Measurements from ENCODE around the gene DRAXIN.

DRAXIN gene

DNA sequence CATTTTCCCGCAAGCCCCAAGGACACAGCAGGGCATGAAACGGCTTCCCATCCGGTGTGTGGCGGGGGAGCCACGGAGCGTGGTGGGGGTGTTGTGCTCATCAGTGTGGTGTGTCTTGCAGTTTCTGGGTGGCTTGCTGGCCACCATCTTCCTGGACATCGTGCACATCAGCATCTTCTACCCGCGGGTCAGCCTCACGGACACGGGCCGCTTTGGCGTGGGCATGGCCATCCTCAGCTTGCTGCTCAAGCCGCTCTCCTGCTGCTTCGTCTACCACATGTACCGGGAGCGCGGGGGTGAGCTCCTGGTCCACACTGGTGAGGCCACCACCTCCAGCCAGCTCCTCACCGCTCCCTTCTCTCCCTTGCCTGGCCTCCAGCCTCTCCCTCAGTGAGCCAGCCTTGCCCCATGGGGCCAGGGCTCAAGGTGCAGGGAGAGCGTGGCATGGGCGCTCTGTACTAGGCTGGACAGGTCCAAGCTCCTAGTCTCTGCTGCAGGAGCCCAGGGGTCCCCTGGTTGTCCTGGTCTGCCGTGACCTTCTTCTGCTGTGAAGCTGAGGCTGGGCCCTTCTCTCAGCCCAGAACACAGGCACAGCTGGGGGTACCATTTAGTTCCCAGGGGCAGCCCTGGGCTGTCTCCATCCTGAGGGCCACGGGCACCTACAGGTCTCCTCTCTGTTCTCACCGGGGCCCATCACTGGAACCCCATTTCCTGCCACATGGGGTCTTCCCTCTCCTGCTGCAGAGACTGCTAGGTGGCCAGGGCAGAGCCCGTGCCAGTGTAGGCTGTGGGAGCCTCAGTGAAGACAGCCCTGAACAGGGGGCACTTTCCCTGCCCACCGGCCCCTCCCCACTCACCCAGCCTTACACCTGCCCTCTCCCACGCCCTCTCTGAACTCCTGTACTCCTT, 57.0 kb downstream of the DRAXIN start:
- no peaks in the 10 kb centered on the region for H3K27me3 ChIP-seq (ENCODE audit: insufficient read depth, poor library complexity, severe bottlenecking)
- no peak for DNase-seq (ENCODE audit: low read depth in 1 of 2, low spot score in 1 of 2)
- TF ChIP-seq, protein P1, sequence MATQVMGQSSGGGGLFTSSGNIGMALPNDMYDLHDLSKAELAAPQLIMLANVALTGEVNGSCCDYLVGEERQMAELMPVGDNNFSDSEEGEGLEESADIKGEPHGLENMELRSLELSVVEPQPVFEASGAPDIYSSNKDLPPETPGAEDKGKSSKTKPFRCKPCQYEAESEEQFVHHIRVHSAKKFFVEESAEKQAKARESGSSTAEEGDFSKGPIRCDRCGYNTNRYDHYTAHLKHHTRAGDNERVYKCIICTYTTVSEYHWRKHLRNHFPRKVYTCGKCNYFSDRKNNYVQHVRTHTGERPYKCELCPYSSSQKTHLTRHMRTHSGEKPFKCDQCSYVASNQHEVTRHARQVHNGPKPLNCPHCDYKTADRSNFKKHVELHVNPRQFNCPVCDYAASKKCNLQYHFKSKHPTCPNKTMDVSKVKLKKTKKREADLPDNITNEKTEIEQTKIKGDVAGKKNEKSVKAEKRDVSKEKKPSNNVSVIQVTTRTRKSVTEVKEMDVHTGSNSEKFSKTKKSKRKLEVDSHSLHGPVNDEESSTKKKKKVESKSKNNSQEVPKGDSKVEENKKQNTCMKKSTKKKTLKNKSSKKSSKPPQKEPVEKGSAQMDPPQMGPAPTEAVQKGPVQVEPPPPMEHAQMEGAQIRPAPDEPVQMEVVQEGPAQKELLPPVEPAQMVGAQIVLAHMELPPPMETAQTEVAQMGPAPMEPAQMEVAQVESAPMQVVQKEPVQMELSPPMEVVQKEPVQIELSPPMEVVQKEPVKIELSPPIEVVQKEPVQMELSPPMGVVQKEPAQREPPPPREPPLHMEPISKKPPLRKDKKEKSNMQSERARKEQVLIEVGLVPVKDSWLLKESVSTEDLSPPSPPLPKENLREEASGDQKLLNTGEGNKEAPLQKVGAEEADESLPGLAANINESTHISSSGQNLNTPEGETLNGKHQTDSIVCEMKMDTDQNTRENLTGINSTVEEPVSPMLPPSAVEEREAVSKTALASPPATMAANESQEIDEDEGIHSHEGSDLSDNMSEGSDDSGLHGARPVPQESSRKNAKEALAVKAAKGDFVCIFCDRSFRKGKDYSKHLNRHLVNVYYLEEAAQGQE (IDR thresholded peaks at IDR 0.05; ENCODE audit: insufficient replicate concordance, low read depth): no peak
- TF ChIP-seq GABPA (IDR thresholded peaks at IDR 0.05; ENCODE audit: low read depth) (no peak), SPI1 (IDR thresholded peaks at IDR 0.05; ENCODE audit: borderline replicate concordance, low read depth) (no peak), POLR2AphosphoS5 (IDR thresholded peaks at IDR 0.05; ENCODE audit: low read depth) (no peak)
- TF ChIP-seq, protein P2, sequence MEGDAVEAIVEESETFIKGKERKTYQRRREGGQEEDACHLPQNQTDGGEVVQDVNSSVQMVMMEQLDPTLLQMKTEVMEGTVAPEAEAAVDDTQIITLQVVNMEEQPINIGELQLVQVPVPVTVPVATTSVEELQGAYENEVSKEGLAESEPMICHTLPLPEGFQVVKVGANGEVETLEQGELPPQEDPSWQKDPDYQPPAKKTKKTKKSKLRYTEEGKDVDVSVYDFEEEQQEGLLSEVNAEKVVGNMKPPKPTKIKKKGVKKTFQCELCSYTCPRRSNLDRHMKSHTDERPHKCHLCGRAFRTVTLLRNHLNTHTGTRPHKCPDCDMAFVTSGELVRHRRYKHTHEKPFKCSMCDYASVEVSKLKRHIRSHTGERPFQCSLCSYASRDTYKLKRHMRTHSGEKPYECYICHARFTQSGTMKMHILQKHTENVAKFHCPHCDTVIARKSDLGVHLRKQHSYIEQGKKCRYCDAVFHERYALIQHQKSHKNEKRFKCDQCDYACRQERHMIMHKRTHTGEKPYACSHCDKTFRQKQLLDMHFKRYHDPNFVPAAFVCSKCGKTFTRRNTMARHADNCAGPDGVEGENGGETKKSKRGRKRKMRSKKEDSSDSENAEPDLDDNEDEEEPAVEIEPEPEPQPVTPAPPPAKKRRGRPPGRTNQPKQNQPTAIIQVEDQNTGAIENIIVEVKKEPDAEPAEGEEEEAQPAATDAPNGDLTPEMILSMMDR (IDR thresholded peaks at IDR 0.05; ENCODE audit: insufficient read depth, low read length): no peak
- H3K27ac ChIP-seq (replicated peaks): peak overlapping the region; percentile 32
- no peak overlapping the region for H3K4me3 ChIP-seq (replicated peaks; ENCODE audit: insufficient read depth, low read length)

DNA sequence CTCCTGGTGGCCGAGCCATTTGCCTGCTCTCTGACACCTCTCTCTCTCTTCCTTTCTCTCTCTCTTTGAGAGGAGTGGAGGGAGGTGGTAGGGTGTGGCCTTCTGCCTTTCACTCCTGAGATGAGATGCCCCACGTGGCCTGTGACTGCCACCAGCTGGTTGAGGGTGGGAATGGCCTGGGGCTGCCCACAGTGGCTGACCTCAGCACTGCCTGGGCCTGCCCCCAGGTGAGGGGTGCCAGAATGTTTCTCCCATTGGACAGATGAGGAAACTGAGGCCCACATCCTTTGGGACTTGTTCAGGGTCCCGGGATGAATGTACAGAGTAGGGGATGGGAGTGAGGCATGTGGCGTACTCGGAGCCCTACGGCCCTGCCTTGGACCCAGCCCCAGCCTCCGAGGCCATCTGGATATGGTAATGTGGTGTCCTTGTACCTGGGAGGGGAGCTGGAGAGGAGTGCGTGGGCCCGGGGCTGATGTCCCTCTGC, 57.7 kb downstream of the DRAXIN start:
- Histone ChIP-seq H3K4me3 (replicated peaks; ENCODE audit: insufficient read depth, low read length) (no peak overlapping the region), H3K27ac (replicated peaks) (peak overlapping the region; percentile 32), H3K27me3 (ENCODE audit: insufficient read depth, poor library complexity, severe bottlenecking) (no peaks in the 10 kb centered on the region)
- TF ChIP-seq, protein P2 (IDR thresholded peaks at IDR 0.05; ENCODE audit: insufficient read depth, low read length): peak; percentile 63
- TF ChIP-seq, protein P1 (IDR thresholded peaks at IDR 0.05; ENCODE audit: insufficient replicate concordance, low read depth): no peak
- TF ChIP-seq GABPA (IDR thresholded peaks at IDR 0.05; ENCODE audit: low read depth) (no peak), SPI1 (IDR thresholded peaks at IDR 0.05; ENCODE audit: borderline replicate concordance, low read depth) (no peak)
- peak; percentile 67 to 85 for DNase-seq (ENCODE audit: low read depth in 1 of 2, low spot score in 1 of 2)

DNA sequence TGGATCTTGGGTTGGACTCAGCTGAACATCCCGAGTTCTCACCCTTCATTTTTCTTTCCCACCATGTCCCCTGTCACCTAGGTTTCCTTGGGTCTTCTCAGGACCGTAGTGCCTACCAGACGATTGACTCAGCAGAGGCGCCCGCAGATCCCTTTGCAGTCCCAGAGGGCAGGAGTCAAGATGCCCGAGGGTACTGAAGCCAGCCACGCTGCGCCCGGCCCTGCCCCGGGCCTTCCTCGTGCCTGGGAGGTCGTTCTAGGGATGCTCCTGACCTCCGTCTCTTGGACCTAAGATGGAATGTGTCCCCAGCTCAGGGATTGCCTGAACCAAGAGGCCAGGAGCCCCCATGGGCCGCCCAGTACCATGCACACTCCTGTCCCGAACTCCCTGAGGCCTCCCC, 58.5 kb downstream of the DRAXIN start:
- no peaks in the 10 kb centered on the region for H3K27me3 ChIP-seq (ENCODE audit: insufficient read depth, poor library complexity, severe bottlenecking)
- H3K27ac ChIP-seq (replicated peaks): no peak overlapping the region
- TF ChIP-seq, protein P2 (IDR thresholded peaks at IDR 0.05; ENCODE audit: insufficient read depth, low read length): no peak
- TF ChIP-seq, protein P1 (IDR thresholded peaks at IDR 0.05; ENCODE audit: insufficient replicate concordance, low read depth): no peak
- TF ChIP-seq GABPA (IDR thresholded peaks at IDR 0.05; ENCODE audit: low read depth): no peak
- no peak for TF ChIP-seq POLR2AphosphoS5 (IDR thresholded peaks at IDR 0.05; ENCODE audit: low read depth)
- H3K4me3 ChIP-seq (replicated peaks; ENCODE audit: insufficient read depth, low read length): no peak overlapping the region
- no peak for DNase-seq (ENCODE audit: low read depth in 1 of 2, low spot score in 1 of 2)
